Muscle of leg (tissue), 11 donors: Measurements from ENCODE around the gene CLN6. TPM values are rescaled to one million over a fixed set of nuclear protein-coding genes. Genes with fewer than 3 reads are reported as not detected.
"Not testable (repeated sequence)": the region's sequence is repeated elsewhere in the genome, so short reads cannot be mapped to it uniquely, and the experiment has no call there.

ENCODE experiments used
- DNase-seq: peaks from one replicate; pipeline ENCODE4 v3.0.0; 2013
- H3K27ac ChIP-seq: one replicate; pipeline ENCODE4 v1.5.1; 2013; ENCODE audit warnings: mild to moderate bottlenecking, low read length, control low read depth
- H3K27me3 ChIP-seq: one replicate; pipeline ENCODE4 v1.6.1; 2013; ENCODE audit warnings: low read length; ENCODE audit not compliant: control insufficient read depth, insufficient read depth
- H3K36me3 ChIP-seq: one replicate; pipeline ENCODE4 v1.6.1; 2013; ENCODE audit warnings: low read length; ENCODE audit not compliant: control insufficient read depth, insufficient read depth
- H3K4me1 ChIP-seq: one replicate; pipeline ENCODE4 v1.6.1; 2013; ENCODE audit warnings: low read length; ENCODE audit not compliant: control insufficient read depth, insufficient read depth
- H3K4me3 ChIP-seq: one replicate; pipeline ENCODE4 v1.5.1; 2013; ENCODE audit warnings: low read length, control low read depth
- H3K9me3 ChIP-seq: replicated peaks from 2 replicates; pipeline ENCODE4 v1.6.1; 2013; ENCODE audit warnings: low read depth, low read length; ENCODE audit not compliant: control insufficient read depth
- WGBS: methylation state at CpG from one replicate; pipeline ENCODE4 v1.1.5; 2013; ENCODE audit warnings: missing lambda C conversion rate; ENCODE audit not compliant: insufficient coverage; 5-methylcytosine and 5-hydroxymethylcytosine counted together
- polyA plus RNA-seq, 8 donors: library from polyadenylated mRNA; unstranded; fragments of 120-200 nt; gene quantifications; one replicate each; pipeline versions ENCODE4 v1.2.1 to v1.2.3, GENCODE V29; 2013; ENCODE audit warnings: inconsistent platforms in 1 of 8, low replicate concordance in 1 of 8; ENCODE audit not compliant: insufficient read length in 8 of 8, insufficient read depth in 1 of 8
- total RNA-seq: library from RNA; stranded (reverse); fragments of 120-200 nt; gene quantifications from one replicate; pipeline ENCODE4 v1.2.4, GENCODE V29; 2013

Gene CLN6
- total and polyA plus RNA-seq, 9 donors = 8.2 to 22.0 (median 16.5) TPM

- Histone ChIP-seq H3K27ac (no peak overlapping the region), H3K36me3 (no peaks in the 10 kb centered on the region), H3K27me3 (no peaks in the 10 kb centered on the region), H3K4me1 (peaks cover 19% of the 10 kb centered on the region), H3K4me3 (no peak overlapping the region), H3K9me3 (no peaks in the 10 kb centered on the region)
- WGBS = 89% methylated on average over 2 of the region's 6 CpGs
- DNase-seq = no peak
These were observed 3.4 kb upstream of the CLN6 start for GRCh38 chr15:68232937-68233336.

DNA sequence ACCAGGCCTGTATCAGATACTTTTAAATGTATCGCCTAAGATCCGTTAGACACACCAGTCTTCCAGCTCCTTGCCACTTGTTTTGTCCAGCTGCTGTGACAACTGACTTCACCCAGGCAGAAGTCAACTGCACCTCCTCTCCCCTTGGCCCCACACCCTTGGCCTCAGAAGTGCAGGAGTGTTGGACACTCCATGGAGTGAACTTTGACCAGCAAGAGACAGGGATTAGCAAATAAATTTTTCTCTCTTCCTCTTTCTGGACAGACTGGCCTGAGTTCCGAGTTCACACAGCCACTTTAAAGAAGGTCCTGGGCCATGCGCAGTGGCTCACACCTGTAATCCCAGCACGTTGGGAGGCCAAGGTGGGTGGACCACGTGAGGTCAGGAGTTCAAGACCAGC, 2.9 kb upstream of the CLN6 start:
- H3K4me3 ChIP-seq = no peak overlapping the region
- DNase-seq = no peak

DNA sequence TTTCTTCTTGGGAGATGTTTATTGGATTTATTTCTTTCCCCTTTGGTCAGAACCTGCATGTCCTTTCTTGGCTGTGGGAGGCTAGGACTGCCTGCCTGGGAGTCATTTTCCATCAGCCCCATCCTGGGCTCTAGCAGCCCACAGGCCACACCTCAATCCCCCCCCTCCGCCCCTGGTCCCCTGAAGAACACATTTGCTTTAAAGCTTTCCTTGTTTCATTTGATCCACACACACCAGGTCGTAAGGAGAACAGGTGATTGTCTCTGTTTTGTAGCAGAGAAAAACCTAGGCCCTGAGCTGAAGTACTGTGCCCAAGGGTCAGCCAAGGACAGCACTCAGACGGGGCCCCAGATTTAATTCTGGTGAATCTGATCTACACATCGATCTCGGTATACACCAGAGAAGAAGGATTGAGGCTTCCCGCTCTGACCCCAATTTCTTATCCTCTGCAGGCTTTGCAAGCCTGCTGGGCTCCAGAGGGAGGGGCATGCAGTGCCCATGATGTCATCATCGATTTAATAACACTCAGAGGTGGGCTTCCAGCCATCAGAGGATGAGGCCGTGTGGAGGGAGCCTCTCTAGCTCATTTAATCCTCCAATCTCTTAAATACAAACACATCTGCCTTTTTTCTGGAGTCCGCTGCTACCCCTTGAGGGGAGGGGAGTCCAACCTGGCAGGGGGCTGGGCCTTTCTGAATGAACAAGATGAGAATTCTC, 1.7 kb upstream of the CLN6 start:
- H3K27me3 ChIP-seq = no peaks in the 10 kb centered on the region
- no peaks in the 10 kb centered on the region for H3K9me3 ChIP-seq
- 59% methylated on average over 3 of the region's 9 CpGs for WGBS
- H3K36me3 ChIP-seq = no peaks in the 10 kb centered on the region
- no peak for DNase-seq
- no peak overlapping the region for H3K27ac ChIP-seq
- no peak overlapping the region for H3K4me3 ChIP-seq
- H3K4me1 ChIP-seq = peaks cover 21% of the 10 kb centered on the region

More for the DNA sequence above, 2.9 kb upstream of the CLN6 start:
- Histone ChIP-seq H3K4me1 (peaks cover 21% of the 10 kb centered on the region), H3K27me3 (no peaks in the 10 kb centered on the region), H3K36me3 (no peaks in the 10 kb centered on the region), H3K9me3 (no peaks in the 10 kb centered on the region), H3K27ac (no peak overlapping the region)
- 88% methylated on average over 5 of the region's 6 CpGs for WGBS

GRCh38 chr15:68230157-68231100, 901 bp upstream of the CLN6 start:
- no peak overlapping the region for H3K27ac ChIP-seq
- WGBS = 52% methylated on average over 16 of the region's 20 CpGs
- H3K27me3 ChIP-seq = no peaks in the 10 kb centered on the region
- peaks cover 21% of the 10 kb centered on the region for H3K4me1 ChIP-seq
- no peak for DNase-seq
- H3K9me3 ChIP-seq = no peaks in the 10 kb centered on the region
- no peaks in the 10 kb centered on the region for H3K36me3 ChIP-seq
- H3K4me3 ChIP-seq = peak overlapping the region; percentile 65

DNA sequence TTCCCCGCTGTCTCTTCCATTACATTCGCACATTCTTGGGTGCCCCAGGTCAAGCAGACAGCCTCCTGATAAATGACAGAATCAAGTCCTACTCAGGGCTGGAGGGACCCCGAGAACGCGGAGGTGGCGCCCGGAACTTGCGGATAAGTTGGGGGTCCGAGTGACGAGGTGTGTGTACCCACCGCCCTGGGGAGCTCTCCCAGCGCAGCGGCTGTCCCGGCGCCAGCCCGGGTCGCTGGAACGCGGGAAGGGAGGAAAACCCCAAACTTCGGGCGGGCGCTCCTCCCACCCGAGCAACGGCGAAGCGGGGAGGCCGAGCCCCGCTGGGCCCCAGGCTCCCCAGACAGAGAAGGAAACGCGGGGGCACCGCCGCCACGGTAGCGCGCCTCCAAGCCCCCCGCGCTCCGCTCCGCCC, 550 bp downstream of the CLN6 start:
- WGBS = 0% methylated on average over 30 of the region's 39 CpGs
- Histone ChIP-seq H3K9me3 (no peaks in the 10 kb centered on the region), H3K4me1 (peaks cover 21% of the 10 kb centered on the region), H3K27ac (no peak overlapping the region), H3K27me3 (no peaks in the 10 kb centered on the region), H3K4me3 (peak overlapping the region; percentile 65), H3K36me3 (no peaks in the 10 kb centered on the region)
- DNase-seq = no peak

DNA sequence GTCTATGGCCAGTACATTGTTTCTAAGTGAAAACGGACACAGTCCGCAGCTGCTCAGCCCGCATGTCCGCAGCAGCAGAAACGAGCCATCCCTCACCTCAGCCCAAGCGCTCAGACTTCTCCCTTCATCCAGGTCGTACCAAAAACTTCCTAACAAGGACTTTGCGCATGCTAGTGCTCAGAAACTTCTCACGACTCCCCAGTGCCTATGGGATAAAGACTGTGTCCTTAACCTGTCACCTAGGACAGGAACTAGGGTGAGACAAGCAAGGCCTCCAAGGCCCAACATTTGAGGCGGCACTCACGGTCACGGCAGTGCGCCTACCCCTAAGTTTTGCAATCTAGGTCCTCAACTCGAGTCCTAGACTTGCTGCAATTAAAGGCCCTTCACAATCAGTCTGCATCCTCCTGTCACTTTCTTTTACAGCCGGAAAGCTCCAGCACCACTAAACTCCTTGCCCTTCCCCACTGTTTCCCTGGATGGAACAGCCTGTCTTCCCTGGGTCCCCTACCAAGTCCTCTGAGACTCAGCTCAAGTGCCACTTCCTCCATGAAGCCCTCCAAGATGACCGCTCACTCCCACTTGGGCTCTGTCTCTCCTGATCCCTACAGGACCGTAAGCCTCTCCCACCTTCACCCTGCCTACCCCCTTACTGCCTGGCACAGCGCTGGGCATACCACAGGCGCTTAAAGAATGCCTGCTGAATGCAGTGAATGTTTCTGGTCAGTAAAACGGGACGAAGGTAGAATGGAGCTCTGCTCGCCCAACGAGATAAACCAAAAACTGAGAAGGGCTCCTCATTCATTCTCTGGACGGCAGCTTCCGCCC, 1.2 kb downstream of the CLN6 start:
- peaks cover 21% of the 10 kb centered on the region for H3K4me1 ChIP-seq
- peak overlapping the region; percentile 65 for H3K4me3 ChIP-seq
- no peak overlapping the region for H3K27ac ChIP-seq
- no peak for DNase-seq
- H3K36me3 ChIP-seq = no peaks in the 10 kb centered on the region
- WGBS = 31% methylated on average over 22 of the region's 25 CpGs
- no peaks in the 10 kb centered on the region for H3K9me3 ChIP-seq
- H3K27me3 ChIP-seq = no peaks in the 10 kb centered on the region

- no peak for DNase-seq
- 76% methylated on average over 8 of the region's 9 CpGs for WGBS
- H3K27ac ChIP-seq = no peak overlapping the region
These were observed 1.8 kb downstream of the CLN6 start for GRCh38 chr15:68227643-68228142.

GRCh38 chr15:68225442-68225841, 4.1 kb downstream of the CLN6 start:
- H3K9me3 ChIP-seq, H3K36me3 ChIP-seq, DNase-seq, H3K4me3 ChIP-seq, H3K27me3 ChIP-seq, H3K27ac ChIP-seq: not testable (repeated sequence)
- no CpG with 5 or more reads among the region's 4 CpGs for WGBS
- peaks cover 19% of the 10 kb centered on the region for H3K4me1 ChIP-seq

More at GRCh38 chr15:68227643-68228142, 1.8 kb downstream of the CLN6 start:
- Histone ChIP-seq H3K4me3 (no peak overlapping the region), H3K36me3 (no peaks in the 10 kb centered on the region), H3K27me3 (no peaks in the 10 kb centered on the region), H3K4me1 (peaks cover 21% of the 10 kb centered on the region), H3K9me3 (no peaks in the 10 kb centered on the region)

DNA sequence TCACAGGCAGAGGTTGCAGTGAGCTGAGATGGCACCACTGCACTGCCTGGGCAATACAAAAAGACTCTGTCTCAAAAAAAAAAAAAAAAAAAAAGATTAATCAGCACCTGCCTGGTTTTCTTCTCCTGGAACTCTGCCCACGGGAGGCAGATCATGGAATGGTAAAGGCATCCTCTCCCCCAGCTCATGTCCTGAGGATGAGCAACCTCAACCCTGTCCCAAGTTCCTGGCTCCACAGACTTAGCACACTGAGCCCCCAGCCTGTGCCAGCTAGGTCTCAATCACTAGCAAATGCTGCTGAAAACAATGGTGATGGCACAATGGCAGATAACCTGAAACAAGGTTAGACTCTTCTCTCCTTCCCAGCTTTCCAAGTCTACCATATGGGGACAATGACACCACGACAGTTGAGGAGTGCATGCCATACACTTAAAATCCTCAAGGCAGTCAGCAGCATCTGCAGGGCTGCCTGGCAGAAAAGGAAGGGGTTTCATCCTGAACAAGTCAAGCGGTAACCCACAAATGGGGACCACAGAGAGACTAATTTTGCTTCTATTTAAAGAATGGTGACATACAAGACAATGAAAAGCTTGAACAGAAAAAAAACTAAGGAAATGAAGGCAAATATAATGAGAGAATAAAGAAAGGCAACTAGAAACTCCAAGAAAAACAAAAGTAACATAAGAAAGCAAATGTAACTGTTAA, 4.8 kb downstream of the CLN6 start:
- Histone ChIP-seq H3K9me3 (no peaks in the 10 kb centered on the region), H3K4me1 (peaks cover 12% of the 10 kb centered on the region), H3K27ac (no peak overlapping the region), H3K4me3 (no peak overlapping the region), H3K27me3 (no peaks in the 10 kb centered on the region), H3K36me3 (no peaks in the 10 kb centered on the region)
- DNase-seq = no peak
- WGBS = no CpG with 5 or more reads among the region's 3 CpGs
